ENCODE data around the gene BDKRB2.

Gene BDKRB2

GRCh38 chr14:96173636-96174475, 30.8 kb upstream of the BDKRB2 start:
- DNase-seq (ENCODE audit: low read depth): no peak
- H3K4me3 ChIP-seq (ENCODE audit: low read depth, low read length): no peak overlapping the region

- DNase-seq (ENCODE audit: low read depth): peak; percentile 25
- no peak overlapping the region for H3K4me3 ChIP-seq (ENCODE audit: low read depth, low read length)
These were observed 28.4 kb upstream of the BDKRB2 start for GRCh38 chr14:96176275-96176674.

GRCh38 chr14:96176811-96177211, 27.8 kb upstream of the BDKRB2 start:
- DNase-seq (ENCODE audit: low read depth): peak; percentile 99
- H3K4me3 ChIP-seq (ENCODE audit: low read depth, low read length): no peak overlapping the region

DNA sequence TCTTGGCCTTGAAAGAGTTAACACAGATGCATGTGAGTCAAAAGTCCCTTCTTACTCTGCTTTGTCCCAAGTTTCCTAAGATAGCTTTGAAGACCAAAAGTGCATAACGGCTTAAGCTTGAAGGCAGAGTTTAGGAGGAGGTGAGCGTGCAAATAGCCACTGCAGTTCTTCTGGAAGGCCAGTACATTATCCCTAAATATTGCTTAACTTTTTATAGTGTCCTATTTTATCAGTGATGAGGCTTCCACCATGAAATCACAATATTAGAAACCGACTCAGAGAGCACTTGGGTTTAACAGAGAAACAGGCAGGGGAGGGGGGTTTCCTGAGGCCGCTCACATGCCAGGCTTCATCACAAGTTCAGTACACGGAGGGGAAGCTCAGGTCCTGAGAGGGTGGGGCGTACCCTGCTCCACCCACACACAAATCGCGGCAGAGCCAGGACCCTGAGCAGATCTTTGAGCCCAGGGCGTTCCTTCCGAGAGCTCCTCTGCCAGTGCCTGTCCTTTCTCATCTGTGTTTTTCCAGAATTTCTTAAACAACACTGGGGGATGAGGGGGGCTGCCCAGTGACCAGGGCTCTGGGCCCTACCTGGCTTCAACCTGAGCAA, 26.8 kb upstream of the BDKRB2 start:
- no peak for DNase-seq (ENCODE audit: low read depth)
- no peak overlapping the region for H3K4me3 ChIP-seq (ENCODE audit: low read depth, low read length)

GRCh38 chr14:96178461-96179321, 25.9 kb upstream of the BDKRB2 start:
- DNase-seq (ENCODE audit: low read depth): no peak

DNA sequence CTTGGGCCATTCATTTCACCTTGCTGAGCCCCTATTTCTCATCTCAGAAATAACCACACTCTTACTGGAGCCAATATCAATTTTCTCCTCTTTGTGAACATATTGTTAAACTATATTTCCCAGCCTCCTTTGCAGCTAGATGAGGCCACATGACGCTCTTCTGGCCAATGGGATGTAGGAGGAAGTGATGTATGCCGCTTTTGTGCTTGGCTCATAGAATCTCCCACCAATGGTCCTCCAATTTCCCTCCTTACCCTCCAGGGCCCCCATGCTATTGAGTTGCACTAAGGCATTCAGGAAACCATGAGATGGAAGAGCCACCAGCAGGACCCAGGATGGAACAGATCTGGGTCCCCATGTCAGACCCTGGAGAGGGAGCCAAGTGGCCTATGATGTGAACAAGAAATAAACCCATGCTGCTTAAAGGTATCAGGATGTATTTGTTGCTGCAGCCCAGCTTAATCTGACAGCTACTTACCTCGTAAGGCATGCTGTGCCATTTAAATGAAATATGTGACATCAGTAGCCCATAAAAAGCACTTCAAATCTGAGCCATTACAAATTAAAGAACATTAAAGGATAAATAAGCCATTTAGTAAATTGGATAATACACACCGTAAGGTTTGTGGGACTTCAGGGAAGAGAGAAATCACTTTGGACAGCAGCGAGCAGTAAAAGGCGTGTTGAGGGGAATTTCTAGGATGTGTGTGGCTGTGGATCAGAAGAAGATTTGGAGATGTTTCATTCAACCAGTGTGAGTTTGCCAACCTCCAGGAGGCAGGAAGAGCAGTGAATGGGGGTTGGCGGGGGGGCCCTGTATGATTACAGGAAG, 24.4 kb upstream of the BDKRB2 start:
- H3K4me3 ChIP-seq (ENCODE audit: low read depth, low read length): no peak overlapping the region
- no peak for DNase-seq (ENCODE audit: low read depth)

More at GRCh38 chr14:96178461-96179321, 25.9 kb upstream of the BDKRB2 start:
- no peak overlapping the region for H3K4me3 ChIP-seq (ENCODE audit: low read depth, low read length)

GRCh38 chr14:96181186-96182056, 23.2 kb upstream of the BDKRB2 start:
- H3K4me3 ChIP-seq (ENCODE audit: low read depth, low read length): no peak overlapping the region
- no peak for DNase-seq (ENCODE audit: low read depth)

- DNase-seq (ENCODE audit: low read depth): no peak
- H3K4me3 ChIP-seq (ENCODE audit: low read depth, low read length): no peak overlapping the region
These were observed 22.1 kb upstream of the BDKRB2 start for GRCh38 chr14:96182546-96182945.

- H3K4me3 ChIP-seq (ENCODE audit: low read depth, low read length): no peak overlapping the region
- no peak for DNase-seq (ENCODE audit: low read depth)
These were observed 19.9 kb upstream of the BDKRB2 start for GRCh38 chr14:96184737-96185136.

DNA sequence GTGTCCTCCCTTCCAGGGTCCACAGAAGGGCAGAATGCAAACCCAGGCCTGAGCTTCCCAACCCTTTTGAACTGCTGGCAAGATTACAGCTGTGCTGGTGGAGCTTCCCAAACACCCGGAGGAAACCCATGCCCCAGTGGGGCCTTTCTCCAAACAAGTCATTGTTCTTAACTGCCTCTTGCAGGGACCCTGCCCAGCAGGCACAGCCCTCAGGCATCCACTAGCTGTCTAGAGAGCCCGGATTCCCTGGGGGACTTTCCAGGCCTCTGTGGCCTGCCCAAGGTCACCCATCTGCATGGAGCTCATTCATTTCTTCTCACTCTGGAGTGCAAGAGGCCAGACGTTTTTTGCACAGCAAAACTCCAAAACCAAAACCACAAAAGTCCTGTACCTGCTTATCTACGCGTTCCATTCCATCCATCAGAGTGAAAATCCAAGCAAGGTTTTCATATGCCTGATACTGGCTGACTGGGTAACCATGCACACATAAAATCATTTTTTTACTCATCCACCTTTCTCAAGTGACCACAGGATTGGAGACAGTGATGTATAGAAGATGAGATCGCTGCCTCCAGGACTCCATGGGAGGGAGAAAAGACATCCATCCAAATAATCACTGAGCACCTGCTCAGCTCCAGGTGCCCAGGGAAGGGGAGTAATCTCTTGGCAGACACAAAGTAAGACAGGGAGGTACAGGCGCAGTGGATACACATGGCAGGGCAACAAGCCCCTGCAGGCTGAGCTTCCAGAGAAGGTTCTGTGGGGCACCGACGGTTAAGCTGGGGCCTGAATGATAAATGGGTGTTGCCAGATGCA, 17.2 kb upstream of the BDKRB2 start:
- no peak for DNase-seq (ENCODE audit: low read depth)
- no peak overlapping the region for H3K4me3 ChIP-seq (ENCODE audit: low read depth, low read length)

GRCh38 chr14:96189281-96189711, 15.3 kb upstream of the BDKRB2 start:
- H3K4me3 ChIP-seq (ENCODE audit: low read depth, low read length): no peak overlapping the region
- peak; percentile 62 for DNase-seq (ENCODE audit: low read depth)

DNA sequence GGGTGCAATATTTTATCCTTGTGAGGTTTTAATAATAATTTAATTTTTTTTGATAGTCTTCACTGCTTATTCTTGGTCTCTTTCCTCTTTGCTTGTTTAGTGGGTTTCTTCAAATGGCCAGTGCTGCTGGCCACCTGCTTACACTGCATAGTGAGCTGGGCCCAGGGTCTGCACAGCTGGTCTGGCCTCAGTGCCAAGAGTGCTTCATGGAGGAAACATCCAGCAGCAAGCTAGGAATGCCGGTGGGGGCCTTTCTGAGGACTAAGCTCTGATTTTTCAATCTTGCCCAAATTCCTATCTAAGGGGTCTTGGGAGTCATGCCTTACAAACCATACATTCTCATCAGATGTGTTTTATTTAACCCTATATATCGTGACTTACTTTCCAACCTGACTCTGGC, 13.3 kb upstream of the BDKRB2 start:
- DNase-seq (ENCODE audit: low read depth): no peak
- H3K4me3 ChIP-seq (ENCODE audit: low read depth, low read length): no peak overlapping the region

GRCh38 chr14:96191841-96192462, 12.7 kb upstream of the BDKRB2 start:
- H3K4me3 ChIP-seq (ENCODE audit: low read depth, low read length): no peak overlapping the region
- no peak for DNase-seq (ENCODE audit: low read depth)

DNA sequence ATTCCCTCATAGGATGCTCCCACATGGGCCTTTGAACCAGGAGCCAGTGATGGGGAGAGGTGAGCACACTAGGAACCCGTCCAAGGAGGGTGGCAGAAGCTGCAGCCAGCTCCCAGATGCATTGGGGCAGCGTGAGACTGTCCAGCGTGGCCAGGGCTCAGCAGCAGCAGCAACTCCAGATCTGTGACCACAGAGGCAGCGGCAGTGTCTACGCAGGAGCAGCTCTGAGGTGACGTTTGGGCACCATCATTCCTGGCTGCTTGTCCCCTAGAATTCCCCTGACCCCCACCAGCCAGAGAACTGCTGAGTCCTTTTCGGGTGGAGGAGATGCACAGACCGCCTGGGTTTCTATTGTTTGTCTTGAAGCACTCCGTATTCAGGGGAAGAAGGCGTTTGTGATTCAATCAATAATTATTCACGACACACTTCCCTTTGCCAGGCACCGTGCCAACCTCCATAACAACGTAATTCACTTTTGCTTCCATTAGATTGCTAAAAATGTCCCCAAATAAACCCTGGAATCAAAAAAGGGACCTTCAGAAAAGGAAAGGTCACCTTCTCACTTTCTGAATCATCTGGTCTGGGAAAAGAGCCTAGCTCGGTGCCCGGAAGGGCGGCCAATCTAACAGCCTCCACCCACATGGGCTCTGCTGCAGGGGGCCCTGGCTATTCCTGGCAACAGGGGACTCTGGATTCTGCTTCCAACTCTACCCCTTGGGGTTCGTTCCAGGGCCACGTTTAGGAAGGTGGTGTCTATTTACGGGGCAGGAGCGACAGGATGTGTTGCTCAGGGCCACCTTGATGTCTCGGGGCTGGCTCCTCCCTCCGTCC, 11.4 kb upstream of the BDKRB2 start:
- DNase-seq (ENCODE audit: low read depth): no peak
- no peak overlapping the region for H3K4me3 ChIP-seq (ENCODE audit: low read depth, low read length)

GRCh38 chr14:96194262-96194656, 10.4 kb upstream of the BDKRB2 start:
- DNase-seq (ENCODE audit: low read depth): no peak
- no peak overlapping the region for H3K4me3 ChIP-seq (ENCODE audit: low read depth, low read length)

- H3K4me3 ChIP-seq (ENCODE audit: low read depth, low read length): no peak overlapping the region
- DNase-seq (ENCODE audit: low read depth): no peak
These were observed 9.8 kb upstream of the BDKRB2 start for GRCh38 chr14:96194657-96195431.
